Stimulated activated CD8-positive, alpha-beta memory T cell treated with anti-CD3 and anti-CD28 coated beads, Interleukin-15, amount 100 ng/mL, for 24 hours (primary cell): ENCODE measurements around the gene RUFY4.

Source experiments
- DNase-seq: peaks from one replicate; pipeline ENCODE4 v3.0.0-alpha.2; 2020; ENCODE audit warnings: low read depth

Gene RUFY4

DNA sequence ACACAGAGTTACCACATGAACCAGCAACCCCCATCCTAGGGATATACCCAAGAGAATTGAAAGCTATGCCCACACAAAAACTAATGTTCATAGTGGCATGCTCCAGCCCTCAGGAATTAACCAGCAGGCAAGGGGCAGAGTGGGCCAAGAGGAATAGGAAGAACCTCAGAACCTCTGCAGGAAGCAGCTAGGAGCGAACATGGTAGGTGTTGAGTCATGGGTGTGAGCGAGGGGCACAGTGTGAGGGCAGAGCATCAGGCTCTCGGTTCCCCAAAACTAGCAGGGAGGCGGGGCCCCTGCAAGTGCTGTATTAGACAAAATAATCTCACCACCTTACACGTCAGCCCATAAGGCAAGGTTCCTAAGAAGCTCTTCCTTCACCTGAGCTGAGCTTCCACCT, 5.6 kb upstream of the RUFY4 start:
- no peak for DNase-seq

DNA sequence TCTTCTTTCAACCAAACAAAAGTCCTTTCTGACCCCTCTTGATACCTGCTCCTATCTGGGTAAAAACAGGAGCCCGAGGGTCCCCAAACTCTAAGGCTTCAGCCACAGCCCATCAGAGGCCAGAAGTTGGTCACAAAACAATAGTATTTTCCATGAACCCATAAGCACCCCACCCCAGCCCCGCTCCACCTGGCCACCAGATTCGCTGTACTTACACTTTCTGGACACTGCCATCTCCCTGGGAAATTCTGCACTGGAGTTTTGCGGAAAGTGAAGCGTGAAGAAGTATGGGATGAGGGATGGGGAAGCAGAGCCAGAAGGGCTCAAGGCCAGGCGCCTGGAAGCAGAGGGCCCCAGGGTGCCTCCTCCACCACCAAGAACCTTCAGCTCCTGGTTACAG, 5.2 kb upstream of the RUFY4 start:
- no peak for DNase-seq

DNA sequence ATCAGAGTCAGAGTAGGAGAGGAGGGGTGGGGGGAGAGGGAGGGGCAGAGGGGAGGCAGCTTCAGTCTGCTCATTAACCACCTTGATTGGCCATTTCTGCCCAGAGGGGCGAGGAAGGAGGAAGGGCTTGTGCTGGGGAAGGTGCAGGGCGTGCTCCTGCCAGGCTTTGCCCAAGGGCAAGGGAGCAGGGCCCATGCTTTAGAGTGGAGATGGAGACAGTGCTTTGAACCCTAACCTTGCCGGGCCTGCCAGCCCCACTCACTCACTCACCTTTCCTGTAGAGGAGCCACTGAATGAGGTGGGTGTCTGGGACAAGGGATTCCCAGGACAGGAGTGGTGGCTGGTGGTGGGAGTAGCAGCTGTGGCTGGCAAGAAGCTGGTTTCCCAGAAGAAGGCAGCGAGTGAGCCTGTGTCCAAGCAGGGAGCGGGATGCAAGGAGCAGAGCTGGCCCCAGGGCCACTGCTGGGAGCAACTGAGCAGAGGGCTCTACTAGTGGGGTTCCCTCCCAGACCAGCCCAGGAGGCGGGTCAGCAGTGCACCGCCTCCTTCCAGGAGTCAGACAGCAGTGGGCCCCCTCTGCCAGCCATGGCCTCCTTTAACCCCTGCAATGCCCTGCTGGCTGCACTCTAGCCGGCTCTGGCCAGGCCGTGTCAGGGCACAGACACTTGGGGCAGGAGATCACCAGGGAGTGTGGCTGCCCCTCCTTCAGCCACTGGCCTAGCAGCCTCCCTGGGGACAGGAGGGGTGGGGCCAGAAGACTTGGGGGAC, 3.6 kb upstream of the RUFY4 start:
- DNase-seq, result no peak

DNA sequence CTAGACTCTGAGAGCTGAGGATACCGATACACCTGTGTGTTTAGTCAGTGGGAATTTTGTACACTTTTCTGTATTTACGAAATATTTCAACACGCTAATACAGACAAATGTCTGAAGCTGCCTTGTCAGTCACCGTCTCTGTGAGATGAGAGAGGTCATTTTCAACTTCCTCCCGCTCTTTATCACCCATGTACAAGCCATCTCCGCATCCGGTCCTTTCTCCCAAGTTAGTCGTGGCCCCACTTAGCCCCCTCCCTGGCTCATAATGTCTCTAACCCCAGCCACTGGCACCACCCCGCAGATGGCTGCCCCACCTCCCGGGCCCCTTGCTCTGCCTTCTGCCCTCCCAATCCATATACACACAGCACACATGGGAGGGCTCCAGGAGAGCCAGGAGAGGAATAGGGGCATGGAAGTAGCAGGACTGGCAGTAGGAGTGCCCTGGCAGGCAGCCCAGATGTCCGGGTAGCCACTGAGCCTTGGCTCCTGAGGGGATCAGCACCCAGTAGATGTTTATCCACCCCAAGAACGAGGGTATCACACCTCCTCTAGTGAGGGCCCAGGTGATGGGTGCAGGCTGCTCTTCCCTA, 2.0 kb upstream of the RUFY4 start:
- DNase-seq, result no peak

DNA sequence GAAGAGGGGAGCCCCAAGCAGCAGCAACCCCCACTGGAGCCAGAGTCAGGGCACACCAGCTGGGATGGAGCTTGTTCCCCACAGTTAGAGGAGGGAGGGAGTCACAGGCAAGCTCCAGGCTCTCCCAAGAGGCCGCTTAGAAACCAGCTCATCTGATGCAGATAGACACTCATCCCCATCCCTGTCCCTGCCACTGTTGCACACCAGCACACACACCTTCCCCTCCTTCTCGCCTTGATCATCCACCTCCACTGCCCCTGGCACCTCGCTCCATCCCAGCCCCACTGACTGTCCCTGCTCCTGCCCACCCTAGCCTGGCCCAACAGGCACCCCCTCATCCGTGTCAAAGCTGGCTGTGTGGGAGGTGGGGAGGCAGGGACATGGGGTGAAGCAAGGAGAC, 1.5 kb upstream of the RUFY4 start:
- no peak for DNase-seq

DNA sequence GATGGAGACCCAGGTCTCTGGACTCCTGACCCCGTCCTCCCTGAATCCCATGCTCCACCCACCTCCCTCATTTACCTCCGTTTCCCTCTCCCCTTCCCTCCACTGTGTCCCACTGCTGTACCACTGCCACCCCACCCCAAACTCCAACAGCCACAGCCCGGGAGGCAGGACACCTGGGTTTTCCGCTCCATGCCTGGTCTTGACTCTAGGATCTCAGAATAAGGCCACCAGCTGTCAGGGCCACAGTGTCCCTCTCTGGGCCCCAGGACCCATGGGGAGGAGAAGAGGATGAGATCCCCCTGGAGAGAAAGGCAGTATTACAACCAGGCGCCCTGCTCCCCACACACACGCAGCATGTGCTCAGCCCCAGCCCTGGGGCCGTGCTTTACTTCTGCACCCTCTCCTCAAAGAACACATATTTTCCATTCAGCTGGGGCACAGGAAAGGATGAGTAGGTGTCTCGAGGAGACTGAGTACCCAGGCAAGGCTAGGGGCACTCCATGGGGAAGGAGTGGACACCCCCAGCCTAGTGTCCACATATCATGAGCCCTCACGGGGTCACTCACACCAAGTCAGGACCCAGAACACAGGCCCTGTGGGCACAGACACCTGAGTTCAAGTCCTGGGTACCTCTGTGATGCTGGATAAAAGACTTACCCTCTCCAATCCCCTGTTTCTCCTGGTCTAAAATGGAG, 700 bp downstream of the RUFY4 start:
- DNase-seq, result no peak

DNA sequence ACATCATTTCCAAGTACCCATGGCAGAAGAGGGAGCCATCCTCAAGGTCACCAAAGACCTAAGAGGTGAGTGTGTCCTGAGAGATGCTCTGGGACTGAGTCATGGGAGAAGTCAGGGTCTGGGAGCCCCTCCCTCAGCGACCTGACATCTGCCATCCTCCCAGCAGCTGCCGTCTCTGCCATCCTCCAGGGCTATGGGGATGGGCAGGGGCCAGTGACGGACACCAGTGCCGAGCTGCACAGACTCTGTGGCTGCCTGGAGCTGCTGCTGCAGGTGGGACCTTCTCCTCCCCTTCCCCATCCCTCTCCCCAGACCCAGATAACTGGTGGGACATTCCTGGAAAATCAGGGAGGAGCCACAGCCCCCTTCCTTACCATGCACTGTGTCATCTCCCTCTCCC, 1.5 kb downstream of the RUFY4 start:
- no peak for DNase-seq

DNA sequence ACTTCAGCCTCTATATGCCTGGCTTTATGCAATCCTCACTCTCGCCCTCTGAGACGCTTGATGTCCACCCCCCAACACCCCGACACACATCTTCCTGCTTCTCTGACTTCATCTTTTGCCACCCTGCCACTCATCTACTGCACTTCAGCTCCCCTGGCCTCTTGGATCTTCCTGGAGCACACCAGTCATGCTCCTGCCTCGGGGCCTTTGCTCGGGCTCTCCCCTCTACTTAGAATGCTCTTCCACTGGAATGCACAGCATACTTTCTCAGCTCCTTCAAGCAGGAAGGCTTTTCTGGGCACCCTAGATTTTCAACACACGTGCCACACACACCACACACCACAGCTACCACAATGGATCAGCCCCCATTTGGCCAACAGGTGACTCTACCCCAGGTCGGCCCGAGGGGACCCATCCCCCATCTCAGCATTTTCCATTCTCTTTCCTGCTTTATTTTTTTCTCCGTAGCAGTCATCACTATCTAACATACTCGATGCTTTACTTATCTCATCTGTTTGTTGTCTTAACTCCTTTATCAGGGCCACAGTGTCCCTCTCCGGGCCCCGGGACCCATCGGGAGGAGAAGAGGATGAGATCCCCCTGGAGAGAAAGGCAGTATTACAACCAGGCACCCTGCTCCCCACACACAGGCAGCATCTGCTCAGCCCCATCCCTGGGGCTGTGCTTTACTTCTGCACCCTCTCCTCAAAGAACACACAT, 2.3 kb downstream of the RUFY4 start:
- DNase-seq, result no peak

DNA sequence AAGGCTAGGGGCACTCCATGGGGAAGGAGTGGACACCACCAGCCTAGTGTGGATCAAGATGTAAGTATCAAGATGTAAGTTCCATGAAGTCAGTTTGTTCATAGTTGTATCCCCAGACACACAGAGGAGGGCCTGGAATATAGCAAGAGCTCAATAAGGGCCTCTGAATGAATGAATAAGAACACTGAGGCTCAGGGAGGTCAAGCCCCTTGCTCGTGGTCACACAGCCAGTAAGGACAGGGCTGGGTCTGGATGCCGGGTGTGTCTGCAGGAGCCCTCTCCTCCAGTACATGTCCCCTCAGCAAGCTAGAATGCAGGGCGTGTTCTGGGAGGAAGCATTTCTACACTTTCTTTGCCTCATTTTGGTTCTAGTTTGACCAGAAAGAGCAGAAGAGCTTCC, 2.9 kb downstream of the RUFY4 start:
- DNase-seq, result no peak

DNA sequence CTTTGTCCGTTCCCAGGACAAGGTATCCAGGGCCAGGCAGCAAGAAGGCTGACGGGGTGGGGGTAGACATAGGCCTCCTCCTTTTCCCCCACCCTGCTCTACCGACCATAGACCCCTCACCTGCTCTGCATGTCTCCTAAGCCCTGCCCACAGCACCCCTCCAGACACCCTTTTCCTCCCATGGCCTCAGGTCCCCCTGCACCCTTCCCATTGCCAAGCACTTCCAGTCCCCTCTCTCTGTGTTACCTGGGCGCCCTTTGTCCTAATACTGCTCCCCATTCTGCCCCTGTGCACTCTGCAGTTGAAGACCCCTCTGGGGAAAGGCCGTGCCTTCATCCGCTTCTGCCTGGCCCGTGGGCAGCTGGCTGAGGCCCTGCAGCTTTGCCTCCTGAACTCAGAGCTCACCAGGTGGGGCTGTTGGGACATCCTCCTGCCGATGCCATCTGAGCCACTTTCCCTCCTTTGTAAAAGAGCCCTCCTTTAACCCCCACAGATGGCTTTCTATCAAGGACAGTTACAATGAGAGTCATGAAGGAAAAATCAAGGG, 3.5 kb downstream of the RUFY4 start:
- no peak for DNase-seq

DNA sequence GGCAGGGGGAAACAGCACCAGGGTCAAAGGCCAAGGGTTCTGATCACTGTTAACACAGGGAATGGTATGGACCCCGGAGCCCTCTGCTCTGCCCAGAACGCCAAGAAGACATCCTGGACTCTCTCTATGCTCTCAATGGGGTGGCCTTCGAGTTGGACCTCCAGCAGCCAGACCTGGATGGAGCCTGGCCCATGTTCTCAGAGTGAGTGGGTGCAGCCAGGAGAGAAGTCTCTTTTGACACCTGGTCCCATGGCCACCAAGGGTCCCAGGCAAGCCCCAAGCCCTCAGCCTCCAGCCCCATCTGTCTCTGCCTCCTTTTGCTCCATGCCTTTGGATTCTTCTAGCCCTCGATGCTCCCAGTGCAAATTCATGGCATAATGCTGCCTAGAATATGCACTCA, 4.1 kb downstream of the RUFY4 start:
- no peak for DNase-seq

DNA sequence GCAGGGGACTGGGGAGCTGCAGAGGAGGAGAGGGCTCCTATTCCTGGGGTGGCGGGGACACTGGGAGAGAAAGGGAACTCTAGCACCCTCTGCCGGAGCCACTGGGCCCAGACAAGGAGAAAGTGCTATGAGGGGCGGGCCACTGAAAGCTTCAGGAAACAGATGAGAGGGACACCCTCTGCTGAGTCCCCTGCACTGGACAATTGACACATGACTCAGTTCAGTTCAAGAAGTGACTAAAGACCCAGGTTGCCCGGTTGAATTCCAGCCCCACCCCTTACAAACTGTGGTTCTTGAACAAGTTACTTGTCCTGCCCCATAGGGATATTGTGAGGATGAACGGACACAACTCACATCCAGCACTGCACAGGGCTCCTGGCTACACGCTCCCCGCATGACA, 5.0 kb downstream of the RUFY4 start:
- no peak for DNase-seq

DNA sequence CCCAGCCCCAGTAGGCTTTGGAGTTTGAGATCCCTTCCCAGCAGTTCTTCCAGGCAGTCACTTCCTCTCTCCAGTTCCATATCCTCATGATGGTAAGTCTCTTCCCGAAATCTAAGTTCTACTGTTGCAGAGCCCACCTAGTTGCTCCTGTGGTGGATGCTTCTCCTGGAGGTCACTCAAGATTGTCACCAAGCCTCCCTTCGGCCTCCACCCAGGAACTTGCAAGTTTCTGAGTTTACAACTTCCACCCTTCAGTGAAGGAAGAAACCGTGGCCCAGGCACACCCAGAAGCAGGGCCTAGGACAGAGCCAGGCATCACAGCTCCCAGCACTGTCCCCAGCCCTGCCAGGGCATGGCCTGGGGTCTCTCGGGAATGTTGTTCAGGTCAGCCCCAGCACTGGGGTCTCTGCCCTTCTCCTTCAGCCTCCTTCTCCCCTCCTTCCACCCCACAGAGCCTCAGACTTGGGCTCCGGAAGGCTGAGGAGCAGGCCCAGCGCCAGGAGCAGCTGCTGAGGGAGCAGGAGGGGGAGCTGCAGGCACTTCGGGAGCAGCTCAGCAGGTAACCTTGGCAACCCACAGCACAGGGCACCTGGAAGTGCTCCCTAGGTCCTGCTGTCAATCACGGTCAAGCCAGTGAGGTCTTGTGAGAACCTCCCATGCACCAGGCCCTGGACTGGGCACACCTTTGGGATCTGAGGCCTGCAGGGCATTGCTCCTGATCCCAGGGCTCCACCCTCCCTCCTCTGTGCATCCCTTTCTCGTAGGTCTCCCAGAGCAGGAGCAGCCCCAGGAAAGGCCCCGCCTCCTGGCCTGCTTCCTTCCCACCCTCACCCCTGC, 7.1 kb downstream of the RUFY4 start:
- DNase-seq, result no peak

DNA sequence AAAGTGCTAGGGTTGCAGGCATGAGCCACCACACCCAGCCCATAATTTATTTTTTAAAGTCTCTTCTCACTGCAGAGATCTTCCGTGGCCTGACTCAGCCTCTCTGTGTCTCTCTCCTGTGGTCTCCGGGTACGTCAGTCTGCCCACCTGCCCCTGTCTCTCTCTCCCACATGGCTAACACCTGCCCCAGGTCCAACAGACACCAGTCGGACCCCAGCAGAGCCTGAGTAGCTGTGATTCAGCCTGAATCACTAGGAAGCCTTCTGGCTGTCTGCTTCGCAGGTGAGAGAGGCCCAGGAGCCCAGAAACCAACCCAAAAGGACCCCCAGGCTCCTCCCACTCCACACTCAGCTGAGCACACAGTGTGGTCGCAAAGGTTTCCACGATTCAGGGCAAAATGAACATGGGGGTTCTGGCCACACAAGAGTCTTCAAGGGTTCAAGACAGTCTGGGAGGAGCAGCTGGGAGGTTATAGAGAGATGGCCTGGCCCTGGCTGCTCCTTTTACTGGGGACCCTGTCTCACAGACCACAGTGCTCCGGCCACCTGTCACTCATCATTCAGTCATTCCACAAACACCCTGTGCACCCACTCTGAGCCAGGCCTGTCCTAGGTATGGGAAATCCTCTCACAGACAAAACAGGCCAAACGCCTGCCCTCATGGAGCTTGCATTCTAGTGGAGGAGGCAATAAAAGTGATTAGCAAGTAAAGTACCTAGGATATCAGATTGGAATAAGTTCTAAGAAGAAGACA, 8.6 kb downstream of the RUFY4 start:
- no peak for DNase-seq

DNA sequence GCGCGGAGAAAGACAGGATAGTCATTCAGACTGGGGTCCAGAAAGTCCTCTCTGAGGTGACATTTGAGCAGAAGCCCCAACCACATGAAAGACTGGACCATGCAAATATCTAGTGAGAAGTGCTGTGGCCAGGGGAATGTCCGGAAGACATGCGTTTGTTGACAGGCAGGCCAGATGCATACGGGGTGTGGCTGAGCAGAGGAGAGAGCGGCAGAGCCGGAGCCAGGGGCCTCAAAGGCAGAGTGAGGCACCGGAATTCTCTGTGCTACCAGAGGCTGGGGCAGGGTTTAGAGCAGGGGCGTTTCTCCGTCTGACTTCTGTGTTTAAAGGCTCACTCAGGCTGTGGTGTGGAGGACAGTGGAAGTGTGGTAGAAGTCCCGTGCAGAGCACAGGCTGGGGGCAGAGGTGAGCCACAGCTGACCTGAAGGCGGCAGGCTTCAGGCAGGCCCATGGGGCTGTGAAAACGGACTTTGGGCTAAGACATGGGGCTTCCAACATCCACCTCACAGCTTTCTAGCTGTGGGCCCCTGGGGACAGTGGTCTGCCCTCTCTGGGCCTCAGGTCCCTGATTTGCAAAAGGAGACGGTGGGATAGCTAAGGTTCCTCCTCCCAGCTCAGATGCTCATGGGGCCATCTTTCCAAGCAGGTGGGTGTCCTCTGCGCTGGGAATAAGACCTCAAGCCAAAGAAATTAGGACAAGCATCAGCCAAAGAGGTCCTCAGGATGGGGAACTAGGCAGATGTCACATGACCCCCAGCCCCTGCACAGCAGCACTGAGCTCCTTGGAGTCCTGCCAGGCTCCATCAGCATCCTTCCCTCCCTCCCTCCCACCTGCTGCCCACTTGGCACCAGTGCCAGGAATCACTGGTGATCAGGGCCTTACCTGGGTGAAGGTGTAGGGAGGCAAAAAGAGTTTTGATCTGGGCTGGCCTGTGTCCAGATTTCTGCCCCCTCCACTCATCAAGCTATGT, 11.2 kb downstream of the RUFY4 start:
- no peak for DNase-seq

DNA sequence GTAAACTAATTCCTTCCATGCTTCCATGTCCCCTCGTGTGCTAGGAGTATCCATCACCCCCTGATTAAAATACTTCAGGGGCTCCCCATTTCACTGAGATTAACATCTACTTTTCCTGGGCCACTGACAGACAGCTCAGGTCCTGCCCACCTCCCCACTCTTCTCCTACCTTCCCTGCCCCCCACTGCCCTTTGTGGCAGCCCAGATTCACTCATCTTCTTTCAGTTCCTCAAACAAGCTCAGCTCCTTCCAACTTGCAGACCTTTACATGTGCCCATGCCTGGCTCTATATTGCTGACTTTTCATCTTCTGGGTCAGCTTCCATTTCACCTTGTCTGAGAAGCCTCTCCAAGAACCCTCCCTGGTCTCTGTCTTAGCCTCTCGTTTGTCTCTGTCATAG, 12.0 kb downstream of the RUFY4 start:
- no peak for DNase-seq

DNA sequence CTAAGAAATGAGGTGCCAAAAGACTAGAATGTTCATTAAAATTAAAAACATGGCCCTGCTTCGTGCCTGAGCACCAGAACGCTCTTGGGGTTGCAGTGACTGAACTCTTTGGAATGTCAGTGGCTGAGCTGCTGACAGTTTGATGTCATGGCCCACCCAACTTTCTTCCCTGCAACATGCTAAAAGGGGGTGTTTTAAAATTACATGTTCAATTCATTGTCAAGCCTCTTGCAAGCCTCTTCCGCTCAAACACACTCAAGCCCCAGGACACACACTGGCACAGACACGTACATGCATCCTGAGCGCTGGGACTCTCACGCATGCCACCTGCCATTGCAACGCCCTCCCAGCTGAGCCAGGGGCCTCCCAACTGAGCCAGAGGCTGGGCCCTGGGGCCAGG, 12.6 kb downstream of the RUFY4 start:
- DNase-seq, result no peak

DNA sequence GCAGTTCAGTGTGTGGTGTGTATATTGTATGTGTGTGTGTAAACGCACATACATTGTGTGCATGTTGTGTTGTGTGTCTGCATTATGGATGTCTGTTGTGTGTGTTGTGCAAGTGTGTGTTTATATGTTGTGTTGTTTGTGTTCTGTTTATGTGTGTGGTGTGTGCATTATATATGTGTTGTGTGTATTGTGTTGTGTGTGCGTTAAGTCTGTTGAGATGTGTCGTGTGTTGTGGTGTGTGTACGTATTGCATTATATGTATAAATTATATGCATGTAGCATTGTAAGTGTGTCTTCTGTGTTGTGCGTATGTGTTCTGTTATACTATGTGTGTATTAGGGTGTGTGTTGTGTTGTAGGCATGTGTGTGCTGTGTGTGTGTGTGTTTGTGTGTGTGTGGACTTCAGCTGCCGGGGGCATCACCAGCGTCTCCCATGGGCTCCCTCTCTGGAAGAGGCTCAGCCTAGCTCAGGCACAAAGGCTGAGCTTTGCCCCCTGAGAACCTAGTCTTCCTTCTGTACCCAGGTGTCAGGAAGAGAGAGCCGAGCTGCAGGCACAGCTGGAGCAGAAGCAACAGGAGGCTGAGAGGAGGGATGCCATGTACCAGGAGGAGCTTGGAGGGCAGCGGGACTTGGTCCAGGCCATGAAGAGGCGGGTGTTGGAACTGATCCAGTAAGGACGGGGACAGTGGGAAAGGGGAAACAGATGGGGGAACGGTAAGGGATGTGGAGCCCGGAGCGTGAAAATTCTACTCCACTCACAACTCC, 13.7 kb downstream of the RUFY4 start:
- DNase-seq, result no peak

DNA sequence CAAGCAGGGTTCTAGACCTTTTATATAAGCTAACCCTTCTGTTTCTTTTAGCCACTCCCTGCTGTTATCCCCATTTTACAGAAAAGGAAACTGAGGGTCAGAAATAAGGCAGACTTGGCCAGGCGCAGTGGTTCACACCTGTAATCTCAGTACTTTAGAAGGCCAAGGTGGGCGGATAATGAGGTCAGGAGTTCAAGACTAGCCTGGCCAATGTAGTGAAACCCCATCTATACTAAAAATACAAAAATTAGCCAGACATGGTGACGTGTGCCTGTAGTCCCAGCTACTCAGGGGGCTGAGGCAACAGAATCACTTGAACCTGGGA, 14.3 kb downstream of the RUFY4 start:
- DNase-seq, result no peak
